T-helper 1 cell treated with Interleukin-12 subunit alpha and Interleukin-12 subunit beta and Interleukin-4 antibody, amounts not matched to agents 30 μg/mL and 1 μg/mL, for 36 hours (primary cell): ENCODE measurements around the gene SMIM44.
A peak's percentile ranks its signal among the peaks of the same experiment; 100 is the strongest.

Experiments used
- H3K27ac Mint-ChIP-seq: one replicate; pipeline ENCODE4 v1.8.0; 2021; ENCODE audit warnings: mild to moderate bottlenecking, mixed read lengths
- H3K27me3 Mint-ChIP-seq: one replicate; pipeline ENCODE4 v1.8.0; 2021; ENCODE audit warnings: low read depth, mixed read lengths
- H3K36me3 Mint-ChIP-seq: one replicate; pipeline ENCODE4 v1.8.0; 2021; ENCODE audit warnings: low read depth, mixed read lengths
- H3K4me1 Mint-ChIP-seq: one replicate; pipeline ENCODE4 v1.8.0; 2021; ENCODE audit warnings: low read depth, mixed read lengths
- H3K4me3 Mint-ChIP-seq: one replicate; pipeline ENCODE4 v1.8.0; 2021; ENCODE audit warnings: mild to moderate bottlenecking, moderate library complexity, mixed read lengths
- H3K9me3 Mint-ChIP-seq: one replicate; pipeline ENCODE4 v1.8.0; 2021; ENCODE audit warnings: mixed read lengths

SMIM44 gene

GRCh38 chr19:3441986-3442329 is 41.3 kb downstream of the SMIM44 start:
- Mint-ChIP-seq H3K36me3 (no peaks in the 10 kb centered on the region), H3K9me3 (no peaks in the 10 kb centered on the region), H3K4me3 (no peak overlapping the region), H3K27me3 (no peaks in the 10 kb centered on the region), H3K27ac (no peak overlapping the region), H3K4me1 (peaks cover 3% of the 10 kb centered on the region)

- H3K27ac Mint-ChIP-seq, result no peak overlapping the region
- H3K4me3 Mint-ChIP-seq, result no peak overlapping the region
- H3K9me3 Mint-ChIP-seq, result no peaks in the 10 kb centered on the region
- no peaks in the 10 kb centered on the region for H3K36me3 Mint-ChIP-seq
- peaks cover 3% of the 10 kb centered on the region for H3K4me1 Mint-ChIP-seq
- H3K27me3 Mint-ChIP-seq, result no peaks in the 10 kb centered on the region
Observed at GRCh38 chr19:3441089-3441985, 41.9 kb downstream of the SMIM44 start.

GRCh38 chr19:3440082-3440481 is 43.2 kb downstream of the SMIM44 start:
- Mint-ChIP-seq H3K27ac (no peak overlapping the region), H3K9me3 (no peaks in the 10 kb centered on the region), H3K4me1 (peaks cover 8% of the 10 kb centered on the region), H3K36me3 (no peaks in the 10 kb centered on the region), H3K27me3 (no peaks in the 10 kb centered on the region), H3K4me3 (no peak overlapping the region)

- H3K36me3 Mint-ChIP-seq, result peaks cover 10% of the 10 kb centered on the region
- H3K27me3 Mint-ChIP-seq, result no peaks in the 10 kb centered on the region
- peak overlapping the region; percentile 97 for H3K27ac Mint-ChIP-seq
- H3K4me3 Mint-ChIP-seq, result peak overlapping the region; percentile 95
- peaks cover 14% of the 10 kb centered on the region for H3K4me1 Mint-ChIP-seq
- no peaks in the 10 kb centered on the region for H3K9me3 Mint-ChIP-seq
Observed at GRCh38 chr19:3434630-3435553, 48.3 kb downstream of the SMIM44 start.

GRCh38 chr19:3433805-3434540 is 49.3 kb downstream of the SMIM44 start:
- Mint-ChIP-seq H3K4me1 (peaks cover 14% of the 10 kb centered on the region), H3K9me3 (no peaks in the 10 kb centered on the region), H3K4me3 (peak overlapping the region; percentile 95), H3K36me3 (peaks cover 10% of the 10 kb centered on the region), H3K27me3 (no peaks in the 10 kb centered on the region), H3K27ac (peak overlapping the region; percentile 97)

- peaks cover 14% of the 10 kb centered on the region for H3K4me1 Mint-ChIP-seq
- no peaks in the 10 kb centered on the region for H3K9me3 Mint-ChIP-seq
- H3K36me3 Mint-ChIP-seq, result peaks cover 10% of the 10 kb centered on the region
- no peak overlapping the region for H3K4me3 Mint-ChIP-seq
- H3K27me3 Mint-ChIP-seq, result no peaks in the 10 kb centered on the region
- no peak overlapping the region for H3K27ac Mint-ChIP-seq
Observed at GRCh38 chr19:3433313-3433712, 49.9 kb downstream of the SMIM44 start.
